H7 (cell line): Measurements from ENCODE around the gene C5orf46. TPM values are rescaled to one million over a fixed set of nuclear protein-coding genes. Genes with fewer than 3 reads are reported as not detected.

Experiments used
- total RNA-seq: library from RNA; depleted of rRNA; stranded (reverse); fragments of >200 nt; shearing (Covaris generic); gene quantifications from 2 replicates; pipeline ENCODE4 v1.2.3, GENCODE V29; 2014; rRNA removed

Gene C5orf46
- total RNA-seq, 1 experiment from 2014 or later: not detected

Other genes with a start within 250 kb of the C5orf46 start
- 0.94 and 1.7 TPM in 2 replicates for gene JAKMIP2, start 123.8 kb downstream of the C5orf46 start, total RNA-seq
- 1.4 and 3.2 TPM in 2 replicates for gene SPINK1, start 74.9 kb downstream of the C5orf46 start, total RNA-seq
- 42.0 and 51.2 TPM in 2 replicates for gene SCGB3A2, start 27.8 kb downstream of the C5orf46 start, total RNA-seq
- 0.83 and 2.0 TPM in 2 replicates for gene SPINK5, start 157.4 kb upstream of the C5orf46 start, total RNA-seq